ENCODE results near the gene SPATA17.

DNA sequence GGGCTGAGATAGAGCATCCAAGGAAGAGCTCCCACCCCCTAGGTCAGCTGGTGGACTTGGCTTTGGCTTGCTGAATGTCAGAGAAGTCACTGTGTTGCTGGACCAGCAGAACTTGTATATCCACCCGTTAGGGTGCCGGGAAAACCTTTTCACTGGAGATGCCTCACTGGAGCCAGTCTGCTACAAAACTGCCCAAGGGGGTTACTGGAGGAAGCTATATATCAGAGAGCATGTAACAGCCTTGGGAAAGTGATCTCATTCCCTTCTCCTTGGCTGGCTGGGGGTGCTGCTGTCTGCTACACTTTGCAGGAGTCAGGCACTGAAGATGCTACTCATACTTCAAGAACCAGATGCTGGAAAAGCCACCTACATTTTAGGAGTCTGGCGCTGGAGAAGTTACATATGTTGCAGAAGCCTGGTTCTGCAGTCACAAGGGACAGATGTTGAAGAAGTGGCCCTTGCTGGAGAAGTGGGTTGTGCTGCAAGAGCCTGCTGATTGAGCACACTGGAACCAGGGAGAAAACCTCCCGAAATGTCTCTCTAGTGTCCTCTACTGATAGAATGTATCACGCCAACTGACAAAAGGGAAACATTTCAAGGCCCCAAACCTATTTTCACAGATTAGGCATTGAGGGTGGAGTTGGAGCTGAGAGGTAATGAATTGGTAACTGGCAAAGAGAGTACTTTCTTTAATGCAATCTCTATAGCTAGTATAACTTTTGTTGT is 250.6 kb downstream of the SPATA17 start:
- TF ChIP-seq, protein P1, sequence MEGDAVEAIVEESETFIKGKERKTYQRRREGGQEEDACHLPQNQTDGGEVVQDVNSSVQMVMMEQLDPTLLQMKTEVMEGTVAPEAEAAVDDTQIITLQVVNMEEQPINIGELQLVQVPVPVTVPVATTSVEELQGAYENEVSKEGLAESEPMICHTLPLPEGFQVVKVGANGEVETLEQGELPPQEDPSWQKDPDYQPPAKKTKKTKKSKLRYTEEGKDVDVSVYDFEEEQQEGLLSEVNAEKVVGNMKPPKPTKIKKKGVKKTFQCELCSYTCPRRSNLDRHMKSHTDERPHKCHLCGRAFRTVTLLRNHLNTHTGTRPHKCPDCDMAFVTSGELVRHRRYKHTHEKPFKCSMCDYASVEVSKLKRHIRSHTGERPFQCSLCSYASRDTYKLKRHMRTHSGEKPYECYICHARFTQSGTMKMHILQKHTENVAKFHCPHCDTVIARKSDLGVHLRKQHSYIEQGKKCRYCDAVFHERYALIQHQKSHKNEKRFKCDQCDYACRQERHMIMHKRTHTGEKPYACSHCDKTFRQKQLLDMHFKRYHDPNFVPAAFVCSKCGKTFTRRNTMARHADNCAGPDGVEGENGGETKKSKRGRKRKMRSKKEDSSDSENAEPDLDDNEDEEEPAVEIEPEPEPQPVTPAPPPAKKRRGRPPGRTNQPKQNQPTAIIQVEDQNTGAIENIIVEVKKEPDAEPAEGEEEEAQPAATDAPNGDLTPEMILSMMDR (IDR thresholded peaks at IDR 0.05): no peak
- no peak for TF ChIP-seq EP300 (IDR thresholded peaks at IDR 0.05)

Measured in stomach (tissue), 4 donors.